GM23338 (cell line): Measurements from ENCODE around the gene CLCN4. TPM values are rescaled to one million over a fixed set of nuclear protein-coding genes. Genes with fewer than 3 reads are reported as not detected.

Experiments
- ATAC-seq: fragments of 200-7000 bp; cut with Tn5 transposase; 3 replicates; pipeline ENCODE4 v1.9.1; 2020
- DNase-seq: peaks from one replicate; pipeline ENCODE4 v3.0.0-alpha.2; 2015; ENCODE audit warnings: low spot score
- H2AFZ ChIP-seq: fragments of 200-600 bp; sonication (generic); 2 replicates; pipeline ENCODE4 v1.8.0; 2016; ENCODE audit warnings: antibody characterized with exemption, mild to moderate bottlenecking, moderate library complexity
- H3F3A ChIP-seq: fragments of 200-600 bp; sonication (generic); replicated peaks from 2 replicates; pipeline ENCODE4 v1.8.0; 2017; ENCODE audit warnings: antibody characterized with exemption, mixed run types, low read depth
- H3K27ac ChIP-seq: fragments of 200-600 bp; sonication (generic); 2 replicates; pipeline ENCODE4 v1.6.1; 2016; ENCODE audit warnings: low read depth
- H3K27me3 ChIP-seq: fragments of 200-600 bp; sonication (generic); 2 replicates; pipeline ENCODE4 v1.8.0; 2016; ENCODE audit warnings: mild to moderate bottlenecking, mixed run types, moderate library complexity; ENCODE audit not compliant: insufficient read depth
- H3K36me3 ChIP-seq: fragments of 200-600 bp; sonication (generic); 2 replicates; pipeline ENCODE4 v1.8.0; 2016; ENCODE audit warnings: mild to moderate bottlenecking; ENCODE audit not compliant: insufficient read depth
- H3K4me1 ChIP-seq: fragments of 200-600 bp; sonication (generic); 2 replicates; pipeline ENCODE4 v1.8.0; 2016; ENCODE audit warnings: mild to moderate bottlenecking, moderate library complexity; ENCODE audit not compliant: insufficient read depth
- H3K4me2 ChIP-seq: fragments of 200-600 bp; sonication (generic); 2 replicates; pipeline ENCODE4 v1.7.1; 2017; ENCODE audit warnings: mixed run types
- H3K4me3 ChIP-seq: fragments of 200-600 bp; sonication (generic); 2 replicates; pipeline ENCODE4 v1.6.1; 2016; ENCODE audit warnings: mixed run types
- H3K79me2 ChIP-seq: fragments of 200-600 bp; sonication (generic); replicated peaks from 2 replicates; pipeline ENCODE4 v1.8.0; 2017; ENCODE audit warnings: mild to moderate bottlenecking; ENCODE audit not compliant: insufficient read depth
- H3K9me2 ChIP-seq: fragments of 200-600 bp; sonication (generic); 2 replicates; pipeline ENCODE4 v1.8.0; 2017; ENCODE audit not compliant: insufficient read depth
- H4K20me1 ChIP-seq: fragments of 200-600 bp; sonication (generic); replicated peaks from 2 replicates; pipeline ENCODE4 v1.8.0; 2017; ENCODE audit warnings: mild to moderate bottlenecking; ENCODE audit not compliant: insufficient read depth
- H3K27ac Mint-ChIP-seq: 2 replicates; pipeline ENCODE4 v1.8.0; 2020; ENCODE audit warnings: inconsistent platforms, mild to moderate bottlenecking, moderate library complexity, mixed read lengths
- H3K27me3 Mint-ChIP-seq: 3 replicates; pipeline ENCODE4 v1.8.0; 2022; ENCODE audit warnings: low read depth, mild to moderate bottlenecking, moderate library complexity, mixed read lengths, inconsistent platforms; ENCODE audit not compliant: insufficient read depth, poor library complexity
- H3K36me3 Mint-ChIP-seq: 3 replicates; pipeline ENCODE4 v1.8.0; 2021; ENCODE audit warnings: low read depth, mild to moderate bottlenecking, inconsistent platforms, moderate library complexity, mixed read lengths
- H3K4me1 Mint-ChIP-seq: 3 replicates; pipeline ENCODE4 v1.8.0; 2020; ENCODE audit warnings: mild to moderate bottlenecking, inconsistent platforms, mixed read lengths
- H3K4me3 Mint-ChIP-seq: 3 replicates; pipeline ENCODE4 v1.8.0; 2021; ENCODE audit warnings: moderate library complexity, mild to moderate bottlenecking, inconsistent platforms, mixed read lengths
- H3K9me3 Mint-ChIP-seq: 3 replicates; pipeline ENCODE4 v1.8.0; 2020; ENCODE audit warnings: moderate library complexity, mild to moderate bottlenecking, inconsistent platforms, mixed read lengths
- CREB1 ChIP-seq: fragments of 250-450 bp; sonication (Bioruptor Pico); IDR thresholded peaks from 2 replicates; pipeline ENCODE4 v1.5.0; 2020; ENCODE audit warnings: low read depth, mild to moderate bottlenecking, moderate library complexity
- CTCF ChIP-seq, 2 experiments: fragments of 200-600 bp in 1 of 2; sonication (generic) in 1 of 2; conservative IDR thresholded peaks; 2 replicates each; pipeline versions ENCODE4 v1.5.1 to v1.6.1; 2016 to 2017; ENCODE audit warnings: antibody characterized with exemption in 2 of 2, low read depth in 2 of 2, mild to moderate bottlenecking in 2 of 2, moderate library complexity in 1 of 2
- ETS1 ChIP-seq: IDR thresholded peaks from 2 replicates; pipeline ENCODE4 v1.6.1; 2016; ENCODE audit warnings: antibody characterized with exemption
- EZH2 ChIP-seq: fragments of 200-600 bp; sonication (generic); IDR thresholded peaks from one replicate; pipeline ENCODE4 v1.8.0; 2017; ENCODE audit warnings: antibody characterized with exemption, mild to moderate bottlenecking, low read depth; ENCODE audit not compliant: unreplicated experiment
- EZH2phosphoT487 ChIP-seq: fragments of 200-600 bp; sonication (generic); IDR thresholded peaks from one replicate; pipeline ENCODE4 v1.8.1; 2018; ENCODE audit warnings: antibody characterized with exemption; ENCODE audit not compliant: unreplicated experiment
- JUNB ChIP-seq: IDR thresholded peaks from one replicate; pipeline ENCODE4 v1.6.1; 2016; ENCODE audit warnings: antibody characterized with exemption; ENCODE audit not compliant: unreplicated experiment
- NANOG ChIP-seq: IDR thresholded peaks from 2 replicates; pipeline ENCODE4 v1.6.1; 2016; ENCODE audit warnings: antibody characterized with exemption, borderline replicate concordance
- POLR2AphosphoS5 ChIP-seq: IDR thresholded peaks from 2 replicates; pipeline ENCODE4 v1.6.1; 2016; ENCODE audit warnings: antibody characterized with exemption, low read depth
- REST ChIP-seq: IDR thresholded peaks from one replicate; pipeline ENCODE4 v1.6.1; 2018; ENCODE audit warnings: antibody characterized with exemption; ENCODE audit not compliant: unreplicated experiment
- STAT1 ChIP-seq: IDR thresholded peaks from one replicate; pipeline ENCODE4 v1.6.1; 2016; ENCODE audit warnings: antibody characterized with exemption; ENCODE audit not compliant: unreplicated experiment
- ZNF114 ChIP-seq: fragments of 250-450 bp; sonication (Bioruptor Pico); IDR thresholded peaks from 2 replicates; pipeline ENCODE4 v1.5.0; 2020; ENCODE audit warnings: mild to moderate bottlenecking, moderate library complexity
- ZNF331 ChIP-seq: fragments of 250-450 bp; sonication (Bioruptor Pico); IDR thresholded peaks from 2 replicates; pipeline ENCODE4 v1.5.0; 2020; ENCODE audit warnings: low read depth, mild to moderate bottlenecking, moderate library complexity
- ZNF462 ChIP-seq: fragments of 250-450 bp; sonication (Bioruptor Pico); IDR thresholded peaks from 2 replicates; pipeline ENCODE4 v1.5.0; 2020; ENCODE audit warnings: mild to moderate bottlenecking, moderate library complexity
- polyA plus RNA-seq: library from polyadenylated mRNA; unstranded; fragments of >200 nt; fragmentation: Nextera tagmentation; extraction: Ambion mirVana; gene quantifications from 2 replicates; pipeline ENCODE4 v1.2.1, GENCODE V29; 2016
- total RNA-seq: library from RNA; depleted of rRNA; stranded (reverse); fragments of >200 nt; shearing (Covaris generic); gene quantifications from 2 replicates; pipeline ENCODE4 v1.2.3, GENCODE V29; 2014

CLCN4 gene
- total and polyA plus RNA-seq, 2 experiments from 2014 or later: 1.2 to 4.9 TPM

- Mint-ChIP-seq H3K36me3 (no peaks in the 10 kb centered on the region), H3K27ac (peak overlapping the region; percentile 59; the same call in 1 of the 2 replicates), H3K4me1 (peaks cover 25% of the 10 kb centered on the region), H3K4me3 (peak overlapping the region; percentile 72), H3K9me3 (no peaks in the 10 kb centered on the region), H3K27me3 (peaks cover 1% of the 10 kb centered on the region)
- Histone ChIP-seq H3K27me3 (peaks cover 8% of the 10 kb centered on the region), H3K79me2 (no peaks in the 10 kb centered on the region), H3F3A (no peaks in the 10 kb centered on the region), H3K36me3 (no peaks in the 10 kb centered on the region), H3K27ac (peak overlapping the region; percentile 80; the same call in 1 of the 2 replicates), H3K4me2 (peak overlapping the region; percentile 81), H3K4me3 (peak overlapping the region; percentile 49), H3K4me1 (peaks cover 10% of the 10 kb centered on the region), H2AFZ (peak overlapping the region; percentile 81; the same call in 1 of the 2 replicates), H4K20me1 (no peaks in the 10 kb centered on the region), H3K9me2 (no peaks in the 10 kb centered on the region)
- ATAC-seq: no peak
- no peak for TF ChIP-seq EZH2phosphoT487
- TF ChIP-seq POLR2AphosphoS5: no peak
- no peak for TF ChIP-seq JUNB
- TF ChIP-seq ZNF331 (CRISPR knock-in tag): no peak
- TF ChIP-seq REST: no peak
- TF ChIP-seq STAT1: no peak
- no peak for TF ChIP-seq ZNF462 (CRISPR knock-in tag)
- no peak for TF ChIP-seq ZNF114 (CRISPR knock-in tag)
- TF ChIP-seq NANOG: no peak
- TF ChIP-seq EZH2: no peak
- TF ChIP-seq CTCF (conservative IDR thresholded peaks at IDR 0.05; ENCODE audit: low read depth in 2 of 2): no peak
- no peak for TF ChIP-seq CREB1 (CRISPR knock-in tag)
- no peak for TF ChIP-seq ETS1
- DNase-seq: no peak
Measured at GRCh38 chrX:10157032-10157341, 212 bp downstream of the CLCN4 start.
